ENCODE results near the gene PRKAG2. TPM values are rescaled to one million over a fixed set of nuclear protein-coding genes. Genes with fewer than 3 reads are reported as not detected.
"Not testable (repeated sequence)": the region's sequence is repeated elsewhere in the genome, so short reads cannot be mapped to it uniquely, and the experiment has no call there.

The PRKAG2 gene
- total RNA-seq, 1 donor from 2014 or later: 35.6 TPM

- Histone ChIP-seq H3K4me1 (peaks cover 10% of the 10 kb centered on the region), H3K36me3 (peaks cover 6% of the 10 kb centered on the region), H3K27me3 (no peaks in the 10 kb centered on the region), H3K4me3 (no peak overlapping the region), H3K27ac (no peak overlapping the region), H3K9me3 (no peaks in the 10 kb centered on the region)
- intact Hi-C loops (cut with DNase I): no loop called here
- ATAC-seq (no peak), DNase-seq (no peak)
- TF ChIP-seq CTCF (IDR thresholded peaks at IDR 0.05): no peak
Observed at GRCh38 chr7:151783958-151784575, 92.8 kb downstream of the PRKAG2 start.

GRCh38 chr7:151782598-151783448 lies 94.1 kb downstream of the PRKAG2 start:
- peak; percentile 95 for TF ChIP-seq CTCF (IDR thresholded peaks at IDR 0.05)
- H3K27ac ChIP-seq: no peak overlapping the region
- intact Hi-C loops (cut with DNase I): no loop called here
- peak overlapping the region; percentile 24 for H3K4me3 ChIP-seq
- DNase-seq (peak; percentile 88), ATAC-seq (peak; percentile 93)
- no peaks in the 10 kb centered on the region for H3K9me3 ChIP-seq
- H3K27me3 ChIP-seq: no peaks in the 10 kb centered on the region
- H3K4me1 ChIP-seq: peaks cover 10% of the 10 kb centered on the region
- peaks cover 6% of the 10 kb centered on the region for H3K36me3 ChIP-seq

- intact Hi-C loops (cut with DNase I); H3K36me3 ChIP-seq; DNase-seq; H3K9me3 ChIP-seq; H3K27me3 ChIP-seq; H3K27ac ChIP-seq; ATAC-seq; H3K4me3 ChIP-seq: not testable (repeated sequence)
- peaks cover 10% of the 10 kb centered on the region for H3K4me1 ChIP-seq
Observed at GRCh38 chr7:151782256-151782597, 94.7 kb downstream of the PRKAG2 start.

DNA sequence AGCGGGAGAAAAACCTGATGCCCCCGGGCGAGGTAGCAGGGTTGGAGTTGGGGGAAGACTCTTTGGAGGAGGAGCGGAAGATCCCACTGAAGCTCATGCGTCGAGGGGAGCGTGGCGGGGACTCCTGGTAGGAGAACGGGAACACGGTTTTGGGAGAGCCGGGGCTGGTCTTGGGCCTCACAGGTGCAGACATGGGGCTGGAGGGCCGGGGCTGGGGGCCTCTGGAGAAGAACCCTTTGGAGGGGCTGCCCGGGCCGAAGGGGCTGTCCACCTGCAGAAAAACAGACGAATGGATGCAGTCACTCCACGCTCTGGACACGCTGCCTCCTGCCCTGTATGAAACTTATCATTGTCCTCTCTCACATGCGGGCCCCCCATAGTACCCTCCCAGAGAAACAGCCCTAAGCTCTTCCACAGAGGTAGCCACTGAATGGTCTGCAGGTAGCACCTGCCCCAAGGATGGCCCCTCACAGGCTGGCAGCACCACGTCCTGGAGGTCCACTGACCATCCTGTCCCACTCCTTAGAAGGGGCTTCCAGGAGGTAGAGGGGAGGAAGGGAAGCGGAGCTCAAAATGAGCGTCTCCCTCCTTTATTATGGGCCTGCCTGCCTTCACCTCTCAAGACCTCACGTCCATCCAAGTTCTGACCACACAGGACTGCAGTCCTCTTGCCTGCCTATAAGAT lies 95.6 kb downstream of the PRKAG2 start:
- Histone ChIP-seq H3K9me3 (no peaks in the 10 kb centered on the region), H3K4me1 (peaks cover 10% of the 10 kb centered on the region), H3K36me3 (peaks cover 6% of the 10 kb centered on the region), H3K27ac (no peak overlapping the region), H3K27me3 (no peaks in the 10 kb centered on the region), H3K4me3 (no peak overlapping the region)
- DNase-seq (no peak), ATAC-seq (no peak)
- intact Hi-C loops (cut with DNase I): no loop called here
- no peak for TF ChIP-seq CTCF (IDR thresholded peaks at IDR 0.05)

- ATAC-seq (no peak), DNase-seq (no peak)
- Histone ChIP-seq H3K27me3 (no peaks in the 10 kb centered on the region), H3K4me3 (no peak overlapping the region), H3K4me1 (peaks cover 10% of the 10 kb centered on the region), H3K36me3 (peaks cover 6% of the 10 kb centered on the region), H3K27ac (no peak overlapping the region), H3K9me3 (no peaks in the 10 kb centered on the region)
- no peak for TF ChIP-seq CTCF (IDR thresholded peaks at IDR 0.05)
- intact Hi-C loops (cut with DNase I): no loop called here
Observed at GRCh38 chr7:151780631-151781030, 96.3 kb downstream of the PRKAG2 start.

- no peak for ATAC-seq
- TF ChIP-seq CTCF (IDR thresholded peaks at IDR 0.05): no peak
- intact Hi-C loops (cut with DNase I): no loop called here
- Histone ChIP-seq H3K4me3 (no peak overlapping the region), H3K27me3 (no peaks in the 10 kb centered on the region), H3K36me3 (peaks cover 6% of the 10 kb centered on the region), H3K4me1 (peaks cover 10% of the 10 kb centered on the region), H3K27ac (no peak overlapping the region), H3K9me3 (no peaks in the 10 kb centered on the region)
- DNase-seq: no peak
Observed at GRCh38 chr7:151779678-151780077, 97.2 kb downstream of the PRKAG2 start.

All from upper lobe of right lung (tissue), 1 donor.